ENCODE results near the gene OXCT1. TPM values are rescaled to one million over a fixed set of nuclear protein-coding genes. Genes with fewer than 3 reads are reported as not detected.

The OXCT1 gene
- total and polyA plus RNA-seq, 2 of the 13 experiments (the other 11 are each of a cell fraction or from before 2014, with no cell fraction given): 0.92 to 4.7 TPM

DNA sequence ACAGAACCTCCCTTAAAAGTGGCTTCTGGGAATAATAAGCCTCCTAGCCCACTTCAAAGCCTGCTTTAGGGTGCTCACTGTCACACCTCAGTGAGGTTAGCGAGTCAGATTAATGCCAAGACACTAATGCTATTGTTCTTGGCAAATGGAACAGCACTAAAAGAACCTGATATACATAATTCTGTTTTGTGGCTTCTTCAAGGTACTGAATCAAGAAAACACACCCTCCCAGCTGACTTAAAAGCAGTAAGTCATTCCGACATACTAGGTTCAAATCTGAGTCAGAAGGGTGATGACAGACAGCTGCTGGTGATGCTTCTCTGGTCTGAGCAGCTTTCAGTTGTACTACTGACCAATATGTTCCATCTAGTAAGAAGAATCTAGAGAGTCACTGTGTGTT is 121.6 kb downstream of the OXCT1 start:
- FAIRE-seq (no peak), DNase-seq (ENCODE audit: low spot score) (no peak), ATAC-seq (no peak)
- H3K4me2 ChIP-seq (ENCODE audit: low read depth, low read length): no peak overlapping the region
- ChIA-PET CTCF (ENCODE audit: low intra/inter-chr PET ratio, low total read pairs) (no interaction called here), POLR2A (no interaction called here)
- WGBS (ENCODE audit: low lambda C conversion rate): 60% methylated on average over 2 of the region's 2 CpGs
- no peak overlapping the region for H3K9ac ChIP-seq (ENCODE audit: insufficient read depth, low read depth, low read length)
- H3K27me3 ChIP-seq (ENCODE audit: control insufficient read depth in 1 of 2, insufficient read depth in 2 of 2, low read length in 2 of 2): no peaks in the 10 kb centered on the region; a peak in 1 of 5 replicates
- H3K36me3 ChIP-seq (replicated peaks in 1 of 2; ENCODE audit: control insufficient read depth in 1 of 2, insufficient read depth in 2 of 2, low read length in 2 of 2): no peaks in the 10 kb centered on the region
- no TSS peak for BruUV-seq (replicated peaks)
- TF ChIP-seq RXRB (CRISPR knock-in tag; IDR thresholded peaks at IDR 0.05; ENCODE audit: borderline replicate concordance): no peak
- TF ChIP-seq, protein P1, sequence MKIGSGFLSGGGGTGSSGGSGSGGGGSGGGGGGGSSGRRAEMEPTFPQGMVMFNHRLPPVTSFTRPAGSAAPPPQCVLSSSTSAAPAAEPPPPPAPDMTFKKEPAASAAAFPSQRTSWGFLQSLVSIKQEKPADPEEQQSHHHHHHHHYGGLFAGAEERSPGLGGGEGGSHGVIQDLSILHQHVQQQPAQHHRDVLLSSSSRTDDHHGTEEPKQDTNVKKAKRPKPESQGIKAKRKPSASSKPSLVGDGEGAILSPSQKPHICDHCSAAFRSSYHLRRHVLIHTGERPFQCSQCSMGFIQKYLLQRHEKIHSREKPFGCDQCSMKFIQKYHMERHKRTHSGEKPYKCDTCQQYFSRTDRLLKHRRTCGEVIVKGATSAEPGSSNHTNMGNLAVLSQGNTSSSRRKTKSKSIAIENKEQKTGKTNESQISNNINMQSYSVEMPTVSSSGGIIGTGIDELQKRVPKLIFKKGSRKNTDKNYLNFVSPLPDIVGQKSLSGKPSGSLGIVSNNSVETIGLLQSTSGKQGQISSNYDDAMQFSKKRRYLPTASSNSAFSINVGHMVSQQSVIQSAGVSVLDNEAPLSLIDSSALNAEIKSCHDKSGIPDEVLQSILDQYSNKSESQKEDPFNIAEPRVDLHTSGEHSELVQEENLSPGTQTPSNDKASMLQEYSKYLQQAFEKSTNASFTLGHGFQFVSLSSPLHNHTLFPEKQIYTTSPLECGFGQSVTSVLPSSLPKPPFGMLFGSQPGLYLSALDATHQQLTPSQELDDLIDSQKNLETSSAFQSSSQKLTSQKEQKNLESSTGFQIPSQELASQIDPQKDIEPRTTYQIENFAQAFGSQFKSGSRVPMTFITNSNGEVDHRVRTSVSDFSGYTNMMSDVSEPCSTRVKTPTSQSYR (CRISPR knock-in tag; IDR thresholded peaks at IDR 0.05; ENCODE audit: borderline replicate concordance): no peak
- TF ChIP-seq PAX8 (CRISPR knock-in tag; IDR thresholded peaks at IDR 0.05; ENCODE audit: borderline replicate concordance): no peak
- no peak for TF ChIP-seq ZNF772 (CRISPR knock-in tag; IDR thresholded peaks at IDR 0.05)
- TF ChIP-seq MED13 (CRISPR knock-in tag; IDR thresholded peaks at IDR 0.05): no peak
- no peaks in the 10 kb centered on the region for H4K20me1 ChIP-seq (ENCODE audit: insufficient read depth, low read length)
- no peak overlapping the region for H2AFZ ChIP-seq (ENCODE audit: low read length)
- in situ Hi-C loops (cut with HindIII; ENCODE audit: extremely low pct_ligation_motif_present, low pct_unique_long_range_greater_than_20kb): no loop called here
- no peaks in the 10 kb centered on the region for H3K4me1 ChIP-seq (ENCODE audit: insufficient read depth, low read length)
- H3K79me2 ChIP-seq (ENCODE audit: insufficient read depth, low read length): no peaks in the 10 kb centered on the region
- H3K27ac ChIP-seq (ENCODE audit: extremely low read length, insufficient read depth, low read length): no peak overlapping the region
- no peak overlapping the region for H3K4me3 ChIP-seq (replicated peaks in 1 of 3; ENCODE audit: insufficient read depth in 1 of 3, low read depth in 2 of 3, low read length in 3 of 3)
- intact Hi-C loops (cut with micrococcal nuclease; ENCODE audit: unreplicated experiment): no loop called here
- no peaks in the 10 kb centered on the region for H3K9me3 ChIP-seq (ENCODE audit: low read length)

DNA sequence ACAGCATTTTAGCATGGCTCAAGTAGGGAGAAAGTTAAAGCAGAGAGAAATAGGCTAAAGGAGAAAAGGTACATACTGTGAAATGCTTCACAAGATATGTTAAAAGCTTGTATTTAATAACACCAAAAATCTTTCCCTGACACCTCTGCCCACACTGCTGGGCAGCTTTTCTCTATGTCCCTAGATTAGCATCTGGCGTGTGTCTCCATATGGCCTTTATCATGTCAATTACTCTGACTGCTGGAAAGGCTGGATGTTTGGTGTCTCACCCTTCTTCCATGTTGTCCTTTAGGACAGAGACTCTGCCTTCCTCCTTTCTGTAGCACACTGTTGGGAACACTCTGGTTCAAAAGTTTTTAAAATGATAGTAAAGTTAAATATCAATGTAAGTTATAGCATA is 122.5 kb downstream of the OXCT1 start:
- in situ Hi-C loops (cut with HindIII; ENCODE audit: extremely low pct_ligation_motif_present, low pct_unique_long_range_greater_than_20kb) (no loop called here), intact Hi-C loops (cut with micrococcal nuclease; ENCODE audit: unreplicated experiment) (no loop called here)
- Histone ChIP-seq H3K9ac (ENCODE audit: insufficient read depth, low read depth, low read length) (no peak overlapping the region), H4K20me1 (ENCODE audit: insufficient read depth, low read length) (no peaks in the 10 kb centered on the region), H2AFZ (ENCODE audit: low read length) (no peak overlapping the region), H3K4me3 (replicated peaks in 1 of 3; ENCODE audit: insufficient read depth in 1 of 3, low read depth in 2 of 3, low read length in 3 of 3) (no peak overlapping the region), H3K27ac (ENCODE audit: extremely low read length, insufficient read depth, low read length) (no peak overlapping the region), H3K27me3 (ENCODE audit: control insufficient read depth in 1 of 2, insufficient read depth in 2 of 2, low read length in 2 of 2) (no peaks in the 10 kb centered on the region; a peak in 1 of 5 replicates), H3K79me2 (ENCODE audit: insufficient read depth, low read length) (no peaks in the 10 kb centered on the region), H3K4me1 (ENCODE audit: insufficient read depth, low read length) (no peaks in the 10 kb centered on the region), H3K9me3 (ENCODE audit: low read length) (no peaks in the 10 kb centered on the region), H3K36me3 (replicated peaks in 1 of 2; ENCODE audit: control insufficient read depth in 1 of 2, insufficient read depth in 2 of 2, low read length in 2 of 2) (no peaks in the 10 kb centered on the region), H3K4me2 (ENCODE audit: low read depth, low read length) (no peak overlapping the region)
- POLR2A ChIA-PET: no interaction called here
- DNase-seq (ENCODE audit: low spot score): no peak
- FAIRE-seq: no peak
- WGBS (ENCODE audit: low lambda C conversion rate): 62% methylated on average over 1 of the region's 1 CpG
- no TSS peak for BruUV-seq (replicated peaks)
- CTCF ChIA-PET (ENCODE audit: low intra/inter-chr PET ratio, low total read pairs): no interaction called here
- ATAC-seq: no peak
- no peak for TF ChIP-seq ZSCAN31 (CRISPR knock-in tag; IDR thresholded peaks at IDR 0.05; ENCODE audit: low read depth)
- no peak for TF ChIP-seq HMGA1 (CRISPR knock-in tag; conservative IDR thresholded peaks at IDR 0.05)
- no peak for TF ChIP-seq FIP1L1 (IDR thresholded peaks at IDR 0.05; ENCODE audit: borderline replicate concordance, insufficient read depth, low read depth, low read length)
- TF ChIP-seq ZBTB3 (CRISPR knock-in tag; IDR thresholded peaks at IDR 0.05; ENCODE audit: borderline replicate concordance, low read depth): no peak
- TF ChIP-seq, protein P2, sequence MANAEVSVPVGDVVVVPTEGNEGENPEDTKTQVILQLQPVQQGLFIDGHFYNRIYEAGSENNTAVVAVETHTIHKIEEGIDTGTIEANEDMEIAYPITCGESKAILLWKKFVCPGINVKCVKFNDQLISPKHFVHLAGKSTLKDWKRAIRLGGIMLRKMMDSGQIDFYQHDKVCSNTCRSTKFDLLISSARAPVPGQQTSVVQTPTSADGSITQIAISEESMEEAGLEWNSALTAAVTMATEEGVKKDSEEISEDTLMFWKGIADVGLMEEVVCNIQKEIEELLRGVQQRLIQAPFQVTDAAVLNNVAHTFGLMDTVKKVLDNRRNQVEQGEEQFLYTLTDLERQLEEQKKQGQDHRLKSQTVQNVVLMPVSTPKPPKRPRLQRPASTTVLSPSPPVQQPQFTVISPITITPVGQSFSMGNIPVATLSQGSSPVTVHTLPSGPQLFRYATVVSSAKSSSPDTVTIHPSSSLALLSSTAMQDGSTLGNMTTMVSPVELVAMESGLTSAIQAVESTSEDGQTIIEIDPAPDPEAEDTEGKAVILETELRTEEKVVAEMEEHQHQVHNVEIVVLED (CRISPR knock-in tag; IDR thresholded peaks at IDR 0.05; ENCODE audit: borderline replicate concordance): no peak
- TF ChIP-seq, protein P3, sequence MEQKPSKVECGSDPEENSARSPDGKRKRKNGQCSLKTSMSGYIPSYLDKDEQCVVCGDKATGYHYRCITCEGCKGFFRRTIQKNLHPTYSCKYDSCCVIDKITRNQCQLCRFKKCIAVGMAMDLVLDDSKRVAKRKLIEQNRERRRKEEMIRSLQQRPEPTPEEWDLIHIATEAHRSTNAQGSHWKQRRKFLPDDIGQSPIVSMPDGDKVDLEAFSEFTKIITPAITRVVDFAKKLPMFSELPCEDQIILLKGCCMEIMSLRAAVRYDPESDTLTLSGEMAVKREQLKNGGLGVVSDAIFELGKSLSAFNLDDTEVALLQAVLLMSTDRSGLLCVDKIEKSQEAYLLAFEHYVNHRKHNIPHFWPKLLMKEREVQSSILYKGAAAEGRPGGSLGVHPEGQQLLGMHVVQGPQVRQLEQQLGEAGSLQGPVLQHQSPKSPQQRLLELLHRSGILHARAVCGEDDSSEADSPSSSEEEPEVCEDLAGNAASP (CRISPR knock-in tag; IDR thresholded peaks at IDR 0.05; ENCODE audit: borderline replicate concordance): no peak
- no peak for TF ChIP-seq CHD4 (IDR thresholded peaks at IDR 0.05; ENCODE audit: borderline replicate concordance, low read length)
- no peak for TF ChIP-seq PAWR (CRISPR knock-in tag; IDR thresholded peaks at IDR 0.05; ENCODE audit: borderline replicate concordance)
